ENCODE results near the gene GGT7.
"Not testable (repeated sequence)": the region's sequence is repeated elsewhere in the genome, so short reads cannot be mapped to it uniquely, and the experiment has no call there.

Gene GGT7

GRCh38 chr20:34872622-34873224 is at the start of gene GGT7:
TSS of gene GGT7 (minus strand) at chr20:34872856. CDS start at chr20:34872815, 41 bp downstream.
- DNase-seq (ENCODE audit: low spot score): peak; percentile 81

- DNase-seq (ENCODE audit: low spot score): no peak
Measured at GRCh38 chr20:34921436-34921835, 48.8 kb upstream of the GGT7 start.

- no peak for DNase-seq (ENCODE audit: low spot score)
Measured at GRCh38 chr20:34920055-34920454, 47.4 kb upstream of the GGT7 start.

- DNase-seq (ENCODE audit: low spot score): no peak
Measured at GRCh38 chr20:34916774-34917354, 44.2 kb upstream of the GGT7 start.

- no peak for DNase-seq (ENCODE audit: low spot score)
Measured at GRCh38 chr20:34915749-34916455, 43.2 kb upstream of the GGT7 start.

GRCh38 chr20:34915131-34915530 is 42.5 kb upstream of the GGT7 start:
- DNase-seq (ENCODE audit: low spot score): no peak

- DNase-seq (ENCODE audit: low spot score): peak; percentile 95
Measured at GRCh38 chr20:34907616-34908469, 35.2 kb upstream of the GGT7 start.

- DNase-seq (ENCODE audit: low spot score): no peak
Measured at GRCh38 chr20:34904202-34904621, 31.6 kb upstream of the GGT7 start.

- not testable (repeated sequence) for DNase-seq (ENCODE audit: low spot score)
Measured at GRCh38 chr20:34898731-34899130, 26.1 kb upstream of the GGT7 start.

GRCh38 chr20:34898129-34898528 is 25.5 kb upstream of the GGT7 start:
- DNase-seq (ENCODE audit: low spot score): not testable (repeated sequence)

GRCh38 chr20:34896086-34896621 is 23.5 kb upstream of the GGT7 start:
- DNase-seq (ENCODE audit: low spot score): no peak

- DNase-seq (ENCODE audit: low spot score): no peak
Measured at GRCh38 chr20:34895465-34895864, 22.8 kb upstream of the GGT7 start.

- DNase-seq (ENCODE audit: low spot score): no peak
Measured at GRCh38 chr20:34894723-34895122, 22.1 kb upstream of the GGT7 start.

- DNase-seq (ENCODE audit: low spot score): no peak
Measured at GRCh38 chr20:34892671-34893070, 20.0 kb upstream of the GGT7 start.

GRCh38 chr20:34891166-34892062 is 18.8 kb upstream of the GGT7 start:
- peak; percentile 65 for DNase-seq (ENCODE audit: low spot score)

GRCh38 chr20:34888468-34888867 is 15.8 kb upstream of the GGT7 start:
- DNase-seq (ENCODE audit: low spot score): no peak

- DNase-seq (ENCODE audit: low spot score): no peak
Measured at GRCh38 chr20:34887023-34887422, 14.4 kb upstream of the GGT7 start.

GRCh38 chr20:34886122-34886521 is 13.5 kb upstream of the GGT7 start:
- DNase-seq (ENCODE audit: low spot score): no peak

GRCh38 chr20:34884260-34884659 is 11.6 kb upstream of the GGT7 start:
- DNase-seq (ENCODE audit: low spot score): no peak

- no peak for DNase-seq (ENCODE audit: low spot score)
Measured at GRCh38 chr20:34883809-34884208, 11.2 kb upstream of the GGT7 start.

- DNase-seq (ENCODE audit: low spot score): no peak
Measured at GRCh38 chr20:34883087-34883688, 10.5 kb upstream of the GGT7 start.
